ENCODE results near the gene IPCEF1. TPM values are rescaled to one million over a fixed set of nuclear protein-coding genes. Genes with fewer than 3 reads are reported as not detected.

The IPCEF1 gene
- total and polyA plus RNA-seq, 4 donors = 1.8 to 4.7 (median 2.8) TPM

- DNase-seq (no peak), ATAC-seq (ENCODE audit: low FRiP score) (no peak)
- Histone ChIP-seq H3K4me3 (ENCODE audit: low read length in 2 of 2) (no peak overlapping the region), H3K4me1 (ENCODE audit: control insufficient read depth in 1 of 2, insufficient read depth in 2 of 2, low read length in 2 of 2) (no peaks in the 10 kb centered on the region), H3K36me3 (ENCODE audit: control insufficient read depth in 1 of 2, insufficient read depth in 2 of 2, low read length in 1 of 2) (no peaks in the 10 kb centered on the region), H3K27me3 (ENCODE audit: control insufficient read depth in 1 of 2, insufficient read depth in 2 of 2, low read length in 1 of 2) (no peaks in the 10 kb centered on the region), H3K27ac (ENCODE audit: low read depth in 1 of 2, low read length in 2 of 2) (no peak overlapping the region), H3K9me3 (ENCODE audit: control insufficient read depth, low read length) (no peaks in the 10 kb centered on the region)
- intact Hi-C loops (cut with DNase I) = no loop called here
- WGBS, 2 donors = 87 to 89% methylated on average over 7 of the region's 7 CpGs
Measured at GRCh38 chr6:154261688-154262397, 94.8 kb downstream of the IPCEF1 start.

- Histone ChIP-seq H3K27ac (ENCODE audit: low read depth in 1 of 2, low read length in 2 of 2) (no peak overlapping the region), H3K9me3 (ENCODE audit: control insufficient read depth, low read length) (no peaks in the 10 kb centered on the region), H3K27me3 (ENCODE audit: control insufficient read depth in 1 of 2, insufficient read depth in 2 of 2, low read length in 1 of 2) (no peaks in the 10 kb centered on the region), H3K4me3 (ENCODE audit: low read length in 2 of 2) (no peak overlapping the region), H3K36me3 (ENCODE audit: control insufficient read depth in 1 of 2, insufficient read depth in 2 of 2, low read length in 1 of 2) (no peaks in the 10 kb centered on the region), H3K4me1 (ENCODE audit: control insufficient read depth in 1 of 2, insufficient read depth in 2 of 2, low read length in 2 of 2) (no peaks in the 10 kb centered on the region)
- no peak for DNase-seq
- ATAC-seq (ENCODE audit: low FRiP score) = no peak
- intact Hi-C loops (cut with DNase I) = no loop called here
- WGBS, 2 donors = 82 to 92% methylated on average over 4 of the region's 4 CpGs
Measured at GRCh38 chr6:154258064-154258757, 98.4 kb downstream of the IPCEF1 start.

GRCh38 chr6:154257067-154257466, 99.5 kb downstream of the IPCEF1 start:
- Histone ChIP-seq H3K27ac (ENCODE audit: low read depth in 1 of 2, low read length in 2 of 2) (no peak overlapping the region), H3K36me3 (ENCODE audit: control insufficient read depth in 1 of 2, insufficient read depth in 2 of 2, low read length in 1 of 2) (no peaks in the 10 kb centered on the region), H3K4me1 (ENCODE audit: control insufficient read depth in 1 of 2, insufficient read depth in 2 of 2, low read length in 2 of 2) (no peaks in the 10 kb centered on the region), H3K4me3 (ENCODE audit: low read length in 2 of 2) (no peak overlapping the region), H3K9me3 (ENCODE audit: control insufficient read depth, low read length) (no peaks in the 10 kb centered on the region), H3K27me3 (ENCODE audit: control insufficient read depth in 1 of 2, insufficient read depth in 2 of 2, low read length in 1 of 2) (no peaks in the 10 kb centered on the region)
- intact Hi-C loops (cut with DNase I) = no loop called here
- ATAC-seq (ENCODE audit: low FRiP score) = no peak
- no peak for DNase-seq
- 91% methylated on average over 1 of the region's 1 CpG for WGBS, 2 donors

- Histone ChIP-seq H3K4me1 (ENCODE audit: control insufficient read depth in 1 of 2, insufficient read depth in 2 of 2, low read length in 2 of 2) (no peaks in the 10 kb centered on the region), H3K9me3 (ENCODE audit: control insufficient read depth, low read length) (no peaks in the 10 kb centered on the region), H3K27me3 (ENCODE audit: control insufficient read depth in 1 of 2, insufficient read depth in 2 of 2, low read length in 1 of 2) (no peaks in the 10 kb centered on the region), H3K4me3 (ENCODE audit: low read length in 2 of 2) (no peak overlapping the region), H3K36me3 (ENCODE audit: control insufficient read depth in 1 of 2, insufficient read depth in 2 of 2, low read length in 1 of 2) (no peaks in the 10 kb centered on the region), H3K27ac (ENCODE audit: low read depth in 1 of 2, low read length in 2 of 2) (no peak overlapping the region)
- intact Hi-C loops (cut with DNase I) = no loop called here
- 65 to 83% methylated on average over 3 of the region's 3 CpGs for WGBS, 2 donors
- ATAC-seq (ENCODE audit: low FRiP score) (no peak), DNase-seq (no peak)
Measured at GRCh38 chr6:154252678-154253077, 103.9 kb downstream of the IPCEF1 start.

GRCh38 chr6:154251116-154251515, 105.5 kb downstream of the IPCEF1 start:
- Histone ChIP-seq H3K4me1 (ENCODE audit: control insufficient read depth in 1 of 2, insufficient read depth in 2 of 2, low read length in 2 of 2) (no peaks in the 10 kb centered on the region), H3K27me3 (ENCODE audit: control insufficient read depth in 1 of 2, insufficient read depth in 2 of 2, low read length in 1 of 2) (no peaks in the 10 kb centered on the region), H3K9me3 (ENCODE audit: control insufficient read depth, low read length) (no peaks in the 10 kb centered on the region), H3K27ac (ENCODE audit: low read depth in 1 of 2, low read length in 2 of 2) (no peak overlapping the region), H3K4me3 (ENCODE audit: low read length in 2 of 2) (no peak overlapping the region), H3K36me3 (ENCODE audit: control insufficient read depth in 1 of 2, insufficient read depth in 2 of 2, low read length in 1 of 2) (no peaks in the 10 kb centered on the region)
- DNase-seq = no peak
- intact Hi-C loops (cut with DNase I) = no loop called here
- 86 to 87% methylated on average over 4 of the region's 4 CpGs for WGBS, 2 donors
- ATAC-seq (ENCODE audit: low FRiP score) = no peak

- no peaks in the 10 kb centered on the region for H3K4me1 ChIP-seq (ENCODE audit: control insufficient read depth in 1 of 2, insufficient read depth in 2 of 2, low read length in 2 of 2)
- H3K4me3 ChIP-seq (ENCODE audit: low read length in 2 of 2) = no peak overlapping the region
- DNase-seq = no peak
- H3K9me3 ChIP-seq (ENCODE audit: control insufficient read depth, low read length) = no peaks in the 10 kb centered on the region
- WGBS, 2 donors = 87 to 88% methylated on average over 8 of the region's 8 CpGs
- no peak for ATAC-seq (ENCODE audit: low FRiP score)
- H3K36me3 ChIP-seq (ENCODE audit: control insufficient read depth in 1 of 2, insufficient read depth in 2 of 2, low read length in 1 of 2) = no peaks in the 10 kb centered on the region
- intact Hi-C loops (cut with DNase I) = no loop called here
- H3K27ac ChIP-seq (ENCODE audit: low read depth in 1 of 2, low read length in 2 of 2) = no peak overlapping the region
- H3K27me3 ChIP-seq (ENCODE audit: control insufficient read depth in 1 of 2, insufficient read depth in 2 of 2, low read length in 1 of 2) = no peaks in the 10 kb centered on the region
Measured at GRCh38 chr6:154249499-154250298, 106.9 kb downstream of the IPCEF1 start.

- Histone ChIP-seq H3K27ac (ENCODE audit: low read depth in 1 of 2, low read length in 2 of 2) (no peak overlapping the region), H3K9me3 (ENCODE audit: control insufficient read depth, low read length) (no peaks in the 10 kb centered on the region), H3K4me1 (ENCODE audit: control insufficient read depth in 1 of 2, insufficient read depth in 2 of 2, low read length in 2 of 2) (no peaks in the 10 kb centered on the region), H3K4me3 (ENCODE audit: low read length in 2 of 2) (no peak overlapping the region), H3K27me3 (ENCODE audit: control insufficient read depth in 1 of 2, insufficient read depth in 2 of 2, low read length in 1 of 2) (no peaks in the 10 kb centered on the region), H3K36me3 (ENCODE audit: control insufficient read depth in 1 of 2, insufficient read depth in 2 of 2, low read length in 1 of 2) (no peaks in the 10 kb centered on the region)
- DNase-seq = no peak
- 60 to 71% methylated on average over 12 of the region's 12 CpGs for WGBS, 2 donors
- intact Hi-C loops (cut with DNase I) = no loop called here
- no peak for ATAC-seq (ENCODE audit: low FRiP score)
Measured at GRCh38 chr6:154247119-154247861, 109.3 kb downstream of the IPCEF1 start.

- WGBS, 2 donors = 92 to 94% methylated on average over 7 of the region's 7 CpGs
Measured at GRCh38 chr6:154246723-154247118, 109.9 kb downstream of the IPCEF1 start.

More at GRCh38 chr6:154246723-154247118, 109.9 kb downstream of the IPCEF1 start:
- Histone ChIP-seq H3K27me3 (ENCODE audit: control insufficient read depth in 1 of 2, insufficient read depth in 2 of 2, low read length in 1 of 2) (no peaks in the 10 kb centered on the region), H3K4me3 (ENCODE audit: low read length in 2 of 2) (no peak overlapping the region), H3K4me1 (ENCODE audit: control insufficient read depth in 1 of 2, insufficient read depth in 2 of 2, low read length in 2 of 2) (no peaks in the 10 kb centered on the region), H3K36me3 (ENCODE audit: control insufficient read depth in 1 of 2, insufficient read depth in 2 of 2, low read length in 1 of 2) (no peaks in the 10 kb centered on the region), H3K9me3 (ENCODE audit: control insufficient read depth, low read length) (no peaks in the 10 kb centered on the region), H3K27ac (ENCODE audit: low read depth in 1 of 2, low read length in 2 of 2) (no peak overlapping the region)
- DNase-seq = no peak
- no peak for ATAC-seq (ENCODE audit: low FRiP score)
- intact Hi-C loops (cut with DNase I) = no loop called here
